Activated CD4-positive, alpha-beta memory T cell treated with anti-CD3 and anti-CD28 coated beads, Interleukin-2, amount 10 ng/mL, durations not matched to agents 7 days and 5 days (primary cell): Measurements from ENCODE around the gene ARL3. TPM values are rescaled to one million over a fixed set of nuclear protein-coding genes. Genes with fewer than 3 reads are reported as not detected.
A peak's percentile ranks its signal among the peaks of the same experiment; 100 is the strongest.

Experiments
- CTCF ChIA-PET: fragments of 350-600 bp; sonication (Branson Sonifier 250); formaldehyde crosslinking; loops from one replicate; lab custom pipeline; 2021; ENCODE audit warnings: antibody characterized with exemption, inconsistent platforms; lab: Charles Lee
- POLR2A ChIA-PET: fragments of 350-600 bp; sonication (Branson Sonifier 250); formaldehyde crosslinking; loops from one replicate; lab custom pipeline; 2021; ENCODE audit warnings: antibody characterized with exemption; lab: Charles Lee
- DNase-seq: peaks from one replicate; pipeline ENCODE4 v3.0.0-alpha.2; 2020
- H3K27ac Mint-ChIP-seq: one replicate; pipeline ENCODE4 v1.8.0; 2021; ENCODE audit warnings: mild to moderate bottlenecking, mixed read lengths
- H3K27me3 Mint-ChIP-seq: one replicate; pipeline ENCODE4 v1.8.0; 2021; ENCODE audit warnings: mixed read lengths
- H3K36me3 Mint-ChIP-seq: one replicate; pipeline ENCODE4 v1.8.0; 2021; ENCODE audit warnings: low read depth, mixed read lengths
- H3K4me1 Mint-ChIP-seq: one replicate; pipeline ENCODE4 v1.8.0; 2021; ENCODE audit warnings: mixed read lengths
- H3K4me3 Mint-ChIP-seq: one replicate; pipeline ENCODE4 v1.8.0; 2021; ENCODE audit warnings: mild to moderate bottlenecking, mixed read lengths
- H3K9me3 Mint-ChIP-seq: one replicate; pipeline ENCODE4 v1.8.0; 2021; ENCODE audit warnings: mixed read lengths
- total RNA-seq, 2 experiments: library from RNA; stranded (reverse); gene quantifications; one replicate each; pipeline ENCODE4 v1.2.3, GENCODE V29; 2021

The ARL3 gene
- total RNA-seq, 2 experiments from 2014 or later: 5.7 to 6.1 TPM

GRCh38 chr10:102714621-102715455 is 641 bp upstream of the ARL3 start, which contains the start of gene SFXN2:
SFXN2 (plus strand) TSS chr10:102714636; CDS start chr10:102726637, 12,001 bp downstream.
- ChIA-PET POLR2A (interaction anchor here (0.6 to 8.5 kb wide), 18 partner anchors 11 to 476 kb away, joined by 3 to 130 read pairs (median 4); partner anchors contain the start of gene TRIM8), CTCF (interaction anchor here (0.7 to 5.0 kb wide), 24 partner anchors 11 to 529 kb away, joined by 3 to 39 read pairs (median 5); partner anchors contain the start of genes SUFU, TRIM8 and WBP1L)
- H3K27ac Mint-ChIP-seq: peak within 1 kb of the TSS; percentile 80
- peak within 1 kb of the TSS; percentile 82 for H3K4me3 Mint-ChIP-seq
- DNase-seq: peak; percentile 65
- H3K36me3 Mint-ChIP-seq: peaks cover 13% of the 10 kb centered on the region
- H3K4me1 Mint-ChIP-seq: peaks cover 69% of the 10 kb centered on the region
- H3K27me3 Mint-ChIP-seq: no peaks in the 10 kb centered on the region
- H3K9me3 Mint-ChIP-seq: no peaks in the 10 kb centered on the region

DNA sequence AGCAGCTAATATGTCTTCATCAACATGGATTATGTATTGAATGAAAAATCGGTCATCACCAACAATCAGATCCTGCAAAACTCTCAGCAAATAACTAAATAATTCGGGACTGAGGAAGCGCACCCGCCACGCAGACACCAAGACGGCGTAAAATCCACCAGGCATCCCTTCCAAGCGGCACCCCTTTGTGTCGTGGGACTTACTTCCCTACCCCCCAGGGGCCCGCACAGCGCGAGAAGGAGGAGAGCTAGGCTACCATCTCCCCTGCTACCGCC is 721 bp downstream of the ARL3 start:
- peak overlapping the region; percentile 82 for H3K4me3 Mint-ChIP-seq
- no peak for DNase-seq
- ChIA-PET POLR2A (interaction anchor here (1.0 to 8.5 kb wide), 15 partner anchors 12 to 675 kb away, joined by 3 to 130 read pairs (median 6); partner anchors contain the start of genes GBF1, TRIM8 and WBP1L), CTCF (interaction anchor here (0.6 to 5.0 kb wide), 21 partner anchors 10 to 542 kb away, joined by 3 to 39 read pairs (median 5); partner anchors contain the start of genes SUFU, TRIM8 and WBP1L)
- H3K36me3 Mint-ChIP-seq: peaks cover 9% of the 10 kb centered on the region
- H3K27me3 Mint-ChIP-seq: no peaks in the 10 kb centered on the region
- no peaks in the 10 kb centered on the region for H3K9me3 Mint-ChIP-seq
- peak overlapping the region; percentile 80 for H3K27ac Mint-ChIP-seq
- peaks cover 62% of the 10 kb centered on the region for H3K4me1 Mint-ChIP-seq

- peaks cover 8% of the 10 kb centered on the region for H3K36me3 Mint-ChIP-seq
- peak overlapping the region; percentile 82 for H3K4me3 Mint-ChIP-seq
- POLR2A ChIA-PET: interaction anchor here (1.0 to 8.5 kb wide), 15 partner anchors 9 to 676 kb away, joined by 3 to 130 read pairs (median 7); partner anchors contain the start of genes GBF1, TRIM8 and WBP1L
- no peaks in the 10 kb centered on the region for H3K9me3 Mint-ChIP-seq
- H3K4me1 Mint-ChIP-seq: peaks cover 61% of the 10 kb centered on the region
- DNase-seq: no peak
- CTCF ChIA-PET: interaction anchor here (0.7 to 5.0 kb wide), 18 partner anchors 10 to 542 kb away, joined by 3 to 39 read pairs (median 5); partner anchors contain the start of genes SUFU, TRIM8 and WBP1L
- peak overlapping the region; percentile 80 for H3K27ac Mint-ChIP-seq
- no peaks in the 10 kb centered on the region for H3K27me3 Mint-ChIP-seq
These were observed 1.2 kb downstream of the ARL3 start for GRCh38 chr10:102712843-102713538.

DNA sequence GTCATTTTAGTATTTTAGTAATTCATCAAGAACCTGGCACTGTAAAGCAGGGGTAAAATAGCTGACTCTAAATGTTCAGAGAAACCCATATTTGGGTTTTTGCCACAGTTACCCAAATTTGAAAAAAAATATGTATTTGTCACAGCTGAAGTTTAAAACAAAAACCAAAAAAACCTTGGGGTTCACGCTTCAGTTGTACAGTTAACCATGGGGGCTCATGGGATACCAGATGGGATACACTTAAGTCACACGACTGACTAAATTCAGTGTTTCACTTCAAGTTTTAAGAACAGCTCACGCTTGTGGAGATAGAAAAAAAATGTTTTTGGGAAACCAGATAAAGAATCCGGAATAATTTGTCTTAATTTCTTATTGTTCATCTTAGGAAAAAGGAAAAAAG is 2.1 kb downstream of the ARL3 start:
- ChIA-PET CTCF (interaction anchor here (0.8 to 5.0 kb wide), 10 partner anchors 9 to 71 kb away, joined by 3 to 39 read pairs (median 9); partner anchors contain the start of genes TRIM8 and WBP1L), POLR2A (interaction anchor here (0.7 to 8.5 kb wide), 7 partner anchors 9 to 67 kb away, joined by 3 to 130 read pairs (median 19); partner anchors contain the start of genes TRIM8 and WBP1L)
- Mint-ChIP-seq H3K4me3 (peak overlapping the region; percentile 54), H3K27ac (peak overlapping the region; percentile 80), H3K9me3 (no peaks in the 10 kb centered on the region), H3K36me3 (peaks cover 2% of the 10 kb centered on the region), H3K27me3 (no peaks in the 10 kb centered on the region), H3K4me1 (peaks cover 59% of the 10 kb centered on the region)
- DNase-seq: no peak

- no peaks in the 10 kb centered on the region for H3K36me3 Mint-ChIP-seq
- peak overlapping the region; percentile 16 for H3K4me3 Mint-ChIP-seq
- ChIA-PET POLR2A (interaction anchor here (0.8 to 8.5 kb wide), 8 partner anchors 23 to 208 kb away, joined by 3 to 130 read pairs (median 5); partner anchors contain the start of genes ACTR1A, TRIM8 and WBP1L), CTCF (interaction anchor here (0.7 to 2.3 kb wide), 7 partner anchors 9 to 64 kb away, joined by 3 to 7 read pairs (median 6); no protein-coding TSS in a partner anchor)
- no peak for DNase-seq
- H3K27me3 Mint-ChIP-seq: no peaks in the 10 kb centered on the region
- no peaks in the 10 kb centered on the region for H3K9me3 Mint-ChIP-seq
- H3K4me1 Mint-ChIP-seq: peaks cover 49% of the 10 kb centered on the region
- peak overlapping the region; percentile 61 for H3K27ac Mint-ChIP-seq
These were observed 3.6 kb downstream of the ARL3 start for GRCh38 chr10:102710609-102711008.

GRCh38 chr10:102705531-102705930 is 8.7 kb downstream of the ARL3 start:
- POLR2A ChIA-PET: no interaction called here
- Mint-ChIP-seq H3K27ac (no peak overlapping the region), H3K27me3 (no peaks in the 10 kb centered on the region), H3K4me3 (no peak overlapping the region), H3K36me3 (peaks cover 7% of the 10 kb centered on the region), H3K9me3 (no peaks in the 10 kb centered on the region), H3K4me1 (peaks cover 21% of the 10 kb centered on the region)
- CTCF ChIA-PET: no interaction called here
- no peak for DNase-seq

- CTCF ChIA-PET: no interaction called here
These were observed 9.3 kb downstream of the ARL3 start for GRCh38 chr10:102704915-102705314.

DNA sequence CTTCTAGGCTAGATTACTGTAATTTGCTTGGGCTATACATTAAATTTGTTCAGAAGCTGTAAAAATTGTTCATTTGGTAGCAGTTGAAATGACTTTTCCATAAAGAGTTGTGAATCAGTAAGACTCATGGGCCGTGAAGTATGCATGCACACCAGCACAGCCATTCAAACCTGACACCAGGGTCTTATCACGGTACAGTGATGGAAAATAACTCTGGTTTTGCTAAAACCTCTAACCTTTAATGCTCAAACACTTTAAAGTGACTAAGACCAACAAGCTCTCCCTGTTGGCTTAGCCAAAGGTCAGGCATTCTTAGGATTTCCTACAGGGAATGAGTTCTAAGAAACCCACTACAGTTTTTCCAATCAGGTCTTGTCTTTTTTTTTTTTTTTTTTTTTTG is 11.5 kb downstream of the ARL3 start:
- DNase-seq: no peak
- Mint-ChIP-seq H3K9me3 (no peaks in the 10 kb centered on the region), H3K36me3 (peaks cover 20% of the 10 kb centered on the region), H3K27me3 (no peaks in the 10 kb centered on the region), H3K4me1 (peaks cover 15% of the 10 kb centered on the region), H3K27ac (no peak overlapping the region), H3K4me3 (no peak overlapping the region)
- CTCF ChIA-PET: interaction anchor here (1.0 kb wide), 2 partner anchors 10 to 12 kb away, joined by 4 read pairs; partner anchors contain the start of genes ARL3 and SFXN2
- POLR2A ChIA-PET: no interaction called here

More at GRCh38 chr10:102704915-102705314, 9.3 kb downstream of the ARL3 start:
- H3K4me3 Mint-ChIP-seq: no peak overlapping the region
- no peaks in the 10 kb centered on the region for H3K27me3 Mint-ChIP-seq
- H3K27ac Mint-ChIP-seq: no peak overlapping the region
- H3K9me3 Mint-ChIP-seq: no peaks in the 10 kb centered on the region
- POLR2A ChIA-PET: no interaction called here
- peaks cover 15% of the 10 kb centered on the region for H3K4me1 Mint-ChIP-seq
- H3K36me3 Mint-ChIP-seq: peaks cover 7% of the 10 kb centered on the region
- DNase-seq: no peak

DNA sequence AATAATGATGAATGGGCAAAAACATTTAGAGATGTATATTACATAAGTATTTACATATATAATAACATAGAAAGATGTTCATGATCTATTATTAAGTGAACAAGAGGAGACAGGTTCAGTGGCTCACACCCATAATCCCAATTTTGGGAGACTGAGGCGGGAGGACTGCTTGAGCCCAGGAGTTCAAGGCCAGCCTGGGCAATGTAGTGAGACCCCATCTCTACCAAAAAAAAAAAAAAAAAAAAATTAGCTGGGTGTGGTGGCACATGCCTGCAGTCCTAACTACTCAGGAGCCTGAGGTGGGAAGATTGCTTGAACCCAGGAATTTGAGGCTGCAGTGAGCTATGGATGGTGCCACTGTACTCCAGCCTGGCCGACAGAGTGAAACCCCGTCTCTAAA is 12.4 kb downstream of the ARL3 start:
- Mint-ChIP-seq H3K9me3 (no peaks in the 10 kb centered on the region), H3K27me3 (no peaks in the 10 kb centered on the region), H3K36me3 (peaks cover 24% of the 10 kb centered on the region), H3K27ac (no peak overlapping the region), H3K4me1 (peaks cover 10% of the 10 kb centered on the region), H3K4me3 (no peak overlapping the region)
- DNase-seq: no peak
- ChIA-PET POLR2A (interaction anchor here (1.3 kb wide), 1 partner anchor 11 kb away, joined by 3 read pairs; no protein-coding TSS in a partner anchor), CTCF (interaction anchor here (1.0 to 1.1 kb wide), 2 partner anchors 12 to 57 kb away, joined by 3 read pairs; partner anchors contain the start of genes ARL3, SFXN2 and TRIM8)

DNA sequence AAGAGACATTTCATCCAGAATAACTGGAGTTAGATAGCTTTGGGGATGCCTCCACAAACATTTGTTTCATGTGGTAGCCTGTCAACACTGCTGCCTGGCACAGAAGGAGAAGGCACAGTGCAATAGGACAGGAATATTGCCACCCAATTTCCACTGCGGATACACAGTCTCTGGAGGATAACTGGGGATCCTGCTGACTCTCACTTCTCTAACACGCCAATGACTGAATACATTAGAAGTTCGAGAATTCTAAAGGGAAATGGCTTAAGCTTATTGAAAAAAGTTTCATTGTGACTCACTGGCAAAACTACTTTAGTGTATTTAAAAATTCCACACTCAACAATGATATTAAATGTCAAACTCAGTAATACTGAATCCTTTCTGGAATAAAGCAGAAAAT is 12.9 kb downstream of the ARL3 start:
- Mint-ChIP-seq H3K9me3 (no peaks in the 10 kb centered on the region), H3K36me3 (peaks cover 29% of the 10 kb centered on the region), H3K27me3 (no peaks in the 10 kb centered on the region), H3K4me3 (no peak overlapping the region), H3K27ac (no peak overlapping the region), H3K4me1 (peaks cover 10% of the 10 kb centered on the region)
- no peak for DNase-seq
- POLR2A ChIA-PET: interaction anchor here (1.3 kb wide), 1 partner anchor 11 kb away, joined by 3 read pairs; no protein-coding TSS in a partner anchor
- CTCF ChIA-PET: interaction anchor here (1.0 kb wide), 1 partner anchor 13 kb away, joined by 3 read pairs; the partner anchor contains the start of genes ARL3 and SFXN2

GRCh38 chr10:102698894-102699293 is 15.3 kb downstream of the ARL3 start:
- Mint-ChIP-seq H3K4me3 (no peak overlapping the region), H3K36me3 (peaks cover 21% of the 10 kb centered on the region), H3K27ac (no peak overlapping the region), H3K4me1 (peaks cover 3% of the 10 kb centered on the region), H3K27me3 (no peaks in the 10 kb centered on the region), H3K9me3 (no peaks in the 10 kb centered on the region)
- CTCF ChIA-PET: interaction anchor here (0.9 kb wide), 1 partner anchor 295 kb away, joined by 3 read pairs; no protein-coding TSS in a partner anchor
- DNase-seq: no peak
- POLR2A ChIA-PET: no interaction called here

- no peak overlapping the region for H3K27ac Mint-ChIP-seq
- no peak overlapping the region for H3K4me3 Mint-ChIP-seq
- H3K4me1 Mint-ChIP-seq: peaks cover 3% of the 10 kb centered on the region
- ChIA-PET CTCF (interaction anchor here (0.8 to 1.2 kb wide), 3 partner anchors 15 to 113 kb away, joined by 3 read pairs; no protein-coding TSS in a partner anchor), POLR2A (interaction anchor here (1.2 to 1.3 kb wide), 2 partner anchors 17 to 55 kb away, joined by 3 to 6 read pairs; no protein-coding TSS in a partner anchor)
- no peak for DNase-seq
- H3K36me3 Mint-ChIP-seq: peaks cover 21% of the 10 kb centered on the region
- no peaks in the 10 kb centered on the region for H3K9me3 Mint-ChIP-seq
- no peaks in the 10 kb centered on the region for H3K27me3 Mint-ChIP-seq
These were observed 17.5 kb downstream of the ARL3 start for GRCh38 chr10:102696736-102697135.
